K562 (cell line): ENCODE results near the gene MGAT4D. TPM values are rescaled to one million over a fixed set of nuclear protein-coding genes. Genes with fewer than 3 reads are reported as not detected.

Experiments
- ATAC-seq: fragments of 200-7000 bp; cut with Tn5 transposase; 3 replicates; pipeline ENCODE4 v1.9.1; 2020; ENCODE audit warnings: moderate library complexity
- BruUV-seq: library from RNA; stranded (reverse); fragments of 400-500 nt; replicated peaks from 2 replicates; lab custom pipeline; 2021; lab: Mats Ljungman, UMichigan
- CTCF ChIA-PET: fragments of 300-600 bp; formaldehyde crosslinking; extraction: SDS; loops from one replicate; lab custom pipeline; 2021; ENCODE audit warnings: low intra/inter-chr PET ratio; lab: Yijun Ruan, JAX
- POLR2A ChIA-PET: fragments of 300-600, 350-650 bp; sonication (Branson Sonifier 250); formaldehyde crosslinking; extraction: SDS; loops from one replicate; lab custom pipeline; 2021; ENCODE audit warnings: antibody characterized with exemption, inconsistent platforms; lab: Yijun Ruan, JAX
- DNase-seq, 4 experiments: peaks; one replicate each; pipeline versions ENCODE4 v3.0.0 to v3.0.0-alpha.2; 2011 to 2018; ENCODE audit warnings: low spot score in 3 of 4, mixed read lengths in 3 of 4; ENCODE audit errors: extremely low read depth in 1 of 4
- FAIRE-seq: peaks from 2 replicates; lab custom pipeline; 2011; peaks lifted over from hg19 to GRCh38; lab: Jason Lieb, UNC
- H2AFZ ChIP-seq: 2 replicates; pipeline ENCODE4 v1.6.0; 2011; ENCODE audit warnings: low read depth, low read length, control low read depth, inconsistent platforms
- H3K27ac ChIP-seq: fragments of 200-600 bp; 3 replicates; pipeline ENCODE4 v1.8.0; 2011; ENCODE audit warnings: low read depth, mild to moderate bottlenecking, control low read depth, inconsistent platforms, low read length, moderate library complexity, mixed read lengths; ENCODE audit errors: extremely low read depth
- H3K27me3 ChIP-seq, 2 experiments: fragments of 300-600 bp in 1 of 2; 2 replicates in 1 of 2; 3 replicates in 1 of 2; pipeline versions ENCODE4 v1.6.0 to v1.8.0; 2011; ENCODE audit warnings: inconsistent platforms in 2 of 2, low read length in 2 of 2, mild to moderate bottlenecking in 1 of 2, mixed read lengths in 1 of 2, moderate library complexity in 1 of 2; ENCODE audit not compliant: control insufficient read depth in 2 of 2, insufficient read depth in 2 of 2
- H3K36me3 ChIP-seq: fragments of 300-600 bp; 3 replicates; pipeline ENCODE4 v1.8.0; 2011; ENCODE audit warnings: mild to moderate bottlenecking, low read length, inconsistent platforms; ENCODE audit not compliant: control insufficient read depth, insufficient read depth
- H3K4me1 ChIP-seq, 2 experiments: fragments of 200-600 bp in 1 of 2; replicated peaks in 1 of 2; 2 replicates in 1 of 2; 3 replicates in 1 of 2; pipeline versions ENCODE4 v1.5.1 to v1.8.0; 2011; ENCODE audit warnings: inconsistent platforms in 2 of 2, low read length in 2 of 2, mild to moderate bottlenecking in 1 of 2, mixed read lengths in 1 of 2, moderate library complexity in 1 of 2; ENCODE audit not compliant: control insufficient read depth in 2 of 2, insufficient read depth in 2 of 2
- H3K4me2 ChIP-seq: 2 replicates; pipeline ENCODE4 v1.6.1; 2011; ENCODE audit warnings: low read length, control low read depth, inconsistent platforms, mixed read lengths; ENCODE audit not compliant: insufficient read depth
- H3K4me3 ChIP-seq: fragments of 200-600 bp; sonication (generic), shearing (Covaris generic); 2 replicates; pipeline ENCODE4 v1.5.1; 2016; ENCODE audit warnings: control low read depth, inconsistent platforms
- H3K79me2 ChIP-seq: fragments of 200-600 bp; 3 replicates; pipeline ENCODE4 v1.8.0; 2011; ENCODE audit warnings: low read length, inconsistent platforms; ENCODE audit not compliant: control insufficient read depth, insufficient read depth
- H3K9ac ChIP-seq, 2 experiments: 2 replicates each; pipeline versions ENCODE4 v1.6.0 to v1.6.1; 2011; ENCODE audit warnings: low read depth in 2 of 2, low read length in 2 of 2, control low read depth in 1 of 2, inconsistent platforms in 1 of 2, mild to moderate bottlenecking in 1 of 2, mixed read lengths in 1 of 2; ENCODE audit not compliant: insufficient read depth in 1 of 2
- H3K9me1 ChIP-seq: one replicate; pipeline ENCODE4 v1.6.0; 2011; ENCODE audit warnings: inconsistent platforms, mild to moderate bottlenecking, low read length, moderate library complexity; ENCODE audit not compliant: control insufficient read depth, insufficient read depth
- H3K9me3 ChIP-seq: replicated peaks from 2 replicates; pipeline ENCODE4 v1.5.1; 2011; ENCODE audit warnings: low read depth, low read length, inconsistent platforms; ENCODE audit not compliant: control insufficient read depth, insufficient read depth
- H4K20me1 ChIP-seq: replicated peaks from 2 replicates; pipeline ENCODE4 v1.6.1; 2011; ENCODE audit warnings: low read length, inconsistent platforms, mixed read lengths; ENCODE audit not compliant: control insufficient read depth, insufficient read depth
- CTBP1 ChIP-seq: fragments of 450-650 bp; IDR thresholded peaks from 2 replicates; pipeline ENCODE4 v1.6.1; 2016; ENCODE audit warnings: borderline replicate concordance
- E2F4 ChIP-seq: sonication (generic); formaldehyde crosslinking; IDR thresholded peaks from 2 replicates; pipeline ENCODE4 v1.8.0; 2022; ENCODE audit warnings: mild to moderate bottlenecking, low read depth, missing genetic modification reagents
- FOXK2 ChIP-seq, 2 experiments: fragments of 450-650 bp; IDR thresholded peaks in 1 of 2; conservative IDR thresholded peaks in 1 of 2; 2 replicates each; pipeline ENCODE4 v1.6.1; 2016; ENCODE audit warnings: low read depth in 2 of 2, mild to moderate bottlenecking in 1 of 2
- GMEB1 ChIP-seq: fragments of 250-450 bp; sonication (Bioruptor Pico); IDR thresholded peaks from 2 replicates; pipeline ENCODE4 v1.4.0; 2020; ENCODE audit warnings: mild to moderate bottlenecking
- MYC ChIP-seq, 2 experiments: fragments of 250-450 bp in 1 of 2; sonication (Bioruptor Pico) in 1 of 2; IDR thresholded peaks; 2 replicates each; pipeline versions ENCODE4 v1.5.1 to v1.6.1; 2012 to 2021; ENCODE audit warnings: low read depth in 2 of 2, borderline replicate concordance in 1 of 2, improper control_type of control experiment in 1 of 2, low read length in 1 of 2, mild to moderate bottlenecking in 1 of 2, moderate library complexity in 1 of 2
- SP1 ChIP-seq: sonication (generic); formaldehyde crosslinking; IDR thresholded peaks from 2 replicates; pipeline ENCODE4 v1.8.1; 2022; ENCODE audit warnings: mild to moderate bottlenecking, missing genetic modification reagents
- ZBTB2 ChIP-seq: fragments of 450-650 bp; IDR thresholded peaks from 2 replicates; pipeline ENCODE4 v1.6.1; 2016; ENCODE audit warnings: antibody characterized with exemption
- ZBTB26 ChIP-seq: fragments of 450-650 bp; formaldehyde crosslinking; IDR thresholded peaks from 2 replicates; pipeline ENCODE4 v1.4.0; 2022; ENCODE audit warnings: missing genetic modification characterization
- ZNF133 ChIP-seq: fragments of 250-450 bp; sonication (Bioruptor Pico); IDR thresholded peaks from 2 replicates; pipeline ENCODE4 v1.4.0; 2020; ENCODE audit warnings: mild to moderate bottlenecking
- ZNF165 ChIP-seq: fragments of 250-450 bp; sonication (Bioruptor Pico); IDR thresholded peaks from 2 replicates; pipeline ENCODE4 v1.4.0; 2020; ENCODE audit warnings: borderline replicate concordance
- ZNF175 ChIP-seq: fragments of 200-800 bp; sonication (Bioruptor generic); IDR thresholded peaks from 2 replicates; pipeline ENCODE4 v1.6.1; 2016; ENCODE audit warnings: low read depth, mild to moderate bottlenecking, missing genetic modification characterization, missing compliant biosample characterization
- ZNF217 ChIP-seq: sonication (generic); formaldehyde crosslinking; IDR thresholded peaks from 2 replicates; pipeline ENCODE4 v1.8.0; 2022; ENCODE audit warnings: mild to moderate bottlenecking, missing genetic modification reagents
- ZNF23 ChIP-seq: fragments of 250-450 bp; sonication (Bioruptor Pico); IDR thresholded peaks from 2 replicates; pipeline ENCODE4 v1.4.0; 2020; ENCODE audit warnings: mild to moderate bottlenecking
- ZNF740 ChIP-seq, 3 experiments: fragments of 200-800 bp in 1 of 3; sonication (Bioruptor generic) in 1 of 3; sonication (generic) in 1 of 3; formaldehyde crosslinking in 1 of 3; IDR thresholded peaks; 2 replicates each; pipeline versions ENCODE4 v1.6.1 to v1.8.0; 2016 to 2022; ENCODE audit warnings: mild to moderate bottlenecking in 2 of 3, missing compliant biosample characterization in 2 of 3, missing genetic modification characterization in 2 of 3, missing genetic modification reagents in 1 of 3
- WGBS: fragments of 100-300 bp; shearing (Covaris generic); methylation state at CpG from one replicate; pipeline ENCODE4 v1.1.6; 2016; ENCODE audit warnings: low coverage, mixed read lengths; ENCODE audit not compliant: insufficient coverage; ENCODE audit errors: missing lambda C conversion rate; 5-methylcytosine and 5-hydroxymethylcytosine counted together
- in situ Hi-C: fragments of 300-500 bp; cut with MboI; formaldehyde crosslinking; loops from 4 replicates; pipeline ENCODE4 v1.15.0; 2018; ENCODE audit warnings: inconsistent platforms, mixed read lengths
- intact Hi-C: fragments of 100-400 bp; cut with micrococcal nuclease; formaldehyde crosslinking; loops from 2 replicates; pipeline ENCODE4 v1.14.2; 2022
- polyA plus RNA-seq, 8 experiments: library from polyadenylated mRNA; depleted of rRNA in 4 of 8; stranded (reverse) in 5 of 8; unstranded in 3 of 8; fragments of >200 nt; fragmentation: Nextera tagmentation in 2 of 8; fragmentation: Illumina TruSeq in 1 of 8; extraction: Ambion mirVana in 2 of 8; extraction: Trizol in 1 of 8; gene quantifications; 2 replicates each; pipeline versions ENCODE4 v1.2.1 to v1.2.3, GENCODE V29; 2011 to 2014; ENCODE audit warnings: inconsistent platforms in 1 of 8, missing spikeins in 1 of 8
- total RNA-seq, 7 experiments: library from RNA; depleted of rRNA in 6 of 7; stranded (reverse); fragments of >200 nt in 6 of 7; fragmentation: Illumina TruSeq in 2 of 7; extraction: Trizol in 2 of 7; gene quantifications; 2 replicates each; pipeline versions ENCODE4 v1.2.1 to v1.2.3, GENCODE V29; 2011 to 2021; ENCODE audit warnings: low replicate concordance in 1 of 7

The MGAT4D gene
- total and polyA plus RNA-seq, 9 of the 15 experiments (the other 6 are each of a cell fraction or from before 2014, with no cell fraction given): not detected

- TF ChIP-seq ZNF740 (CRISPR knock-in tag; IDR thresholded peaks at IDR 0.05) (no peak), ZNF740 (tag; IDR thresholded peaks at IDR 0.05) (no peak)
Observed at GRCh38 chr4:140466146-140466545, 31.9 kb downstream of the MGAT4D start (continued).

GRCh38 chr4:140463614-140464013 is 34.5 kb downstream of the MGAT4D start:
- Histone ChIP-seq H3K27ac (no peak overlapping the region), H3K36me3 (no peaks in the 10 kb centered on the region), H3K9ac (no peak overlapping the region), H3K4me1 (no peaks in the 10 kb centered on the region), H3K9me1 (no peaks in the 10 kb centered on the region), H4K20me1 (no peaks in the 10 kb centered on the region), H3K79me2 (no peaks in the 10 kb centered on the region), H3K9me3 (no peaks in the 10 kb centered on the region), H2AFZ (no peak overlapping the region), H3K4me3 (no peak overlapping the region), H3K27me3 (no peaks in the 10 kb centered on the region), H3K4me2 (no peak overlapping the region)
- ATAC-seq (no peak), FAIRE-seq (no peak), DNase-seq (no peak)
- ChIA-PET POLR2A (interaction anchor here (0.6 kb wide), 1 partner anchor 290 kb away, joined by 4 read pairs; no protein-coding TSS in a partner anchor), CTCF (no interaction called here)
- WGBS: 0% methylated on average over 1 of the region's 1 CpG
- intact Hi-C loops: no loop called here
- in situ Hi-C loops: no loop called here
- no TSS peak for BruUV-seq
- TF ChIP-seq MYC (IDR thresholded peaks at IDR 0.05; ENCODE audit: low read depth, low read length) (no peak), MYC (CRISPR knock-in tag; IDR thresholded peaks at IDR 0.05; ENCODE audit: borderline replicate concordance, low read depth) (no peak), ZNF217 (no peak), ZBTB2 (no peak), GMEB1 (no peak), ZNF133 (no peak), ZNF175 (CRISPR knock-in tag) (no peak), CTBP1 (no peak), SP1 (CRISPR knock-in tag) (no peak), FOXK2 (conservative IDR thresholded peaks at IDR 0.05 in 1 of 2, IDR thresholded peaks at IDR 0.05 in 1 of 2; ENCODE audit: low read depth in 2 of 2) (no peak), E2F4 (no peak), ZBTB26 (CRISPR knock-in tag) (no peak), ZNF23 (CRISPR knock-in tag) (no peak), ZNF165 (CRISPR knock-in tag) (no peak)
